NB4 (cell line): Measurements from ENCODE around the gene DGKD.

Experiments
- CTCF ChIP-seq: IDR thresholded peaks from one replicate; pipeline ENCODE4 v1.5.1; 2012; ENCODE audit warnings: low read depth, low read length
- MAX ChIP-seq: IDR thresholded peaks from 2 replicates; pipeline ENCODE4 v1.6.1; 2011; ENCODE audit warnings: low read depth, low read length
- POLR2A ChIP-seq: IDR thresholded peaks from 2 replicates; pipeline ENCODE4 v1.6.1; 2011; ENCODE audit warnings: mild to moderate bottlenecking; ENCODE audit not compliant: insufficient read length; ENCODE audit errors: extremely low read depth

- TF ChIP-seq CTCF = no peak
- TF ChIP-seq POLR2A = no peak
- no peak for TF ChIP-seq MAX
These were observed 13.3 kb downstream of the DGKD start for GRCh38 chr2:233367586-233367985.
